ENCODE data around the gene BLZF1.

GRCh38 chr1:169414952-169415351, 47.0 kb downstream of the BLZF1 start:
- no peak for TF ChIP-seq POLR2A (IDR thresholded peaks at IDR 0.05)
- TF ChIP-seq CTCF (IDR thresholded peaks at IDR 0.05), result no peak
- TF ChIP-seq POLR2AphosphoS5 (IDR thresholded peaks at IDR 0.05), result no peak
